ENCODE results near the gene BACE1.

GRCh38 chr11:117238221-117238620 is 77.8 kb downstream of the BACE1 start:
- no peak for TF ChIP-seq CTCF (CRISPR knock-in tag; IDR thresholded peaks at IDR 0.05)
- TF ChIP-seq KDM6A (CRISPR knock-in tag; IDR thresholded peaks at IDR 0.05; ENCODE audit: low read depth): no peak
- no peak for TF ChIP-seq ZMYM3 (CRISPR knock-in tag; IDR thresholded peaks at IDR 0.05)
- TF ChIP-seq ZNF678 (CRISPR knock-in tag; IDR thresholded peaks at IDR 0.05): no peak
- TF ChIP-seq ZNF800 (CRISPR knock-in tag; IDR thresholded peaks at IDR 0.05): no peak
- no peak for TF ChIP-seq USF2 (IDR thresholded peaks at IDR 0.05; ENCODE audit: low read depth, low read length)
- no peak for TF ChIP-seq USF2 (CRISPR knock-in tag; IDR thresholded peaks at IDR 0.05; ENCODE audit: borderline replicate concordance)
- TF ChIP-seq POLR2AphosphoS5 (IDR thresholded peaks at IDR 0.05; ENCODE audit: low read depth, low read length): no peak
- no peak for TF ChIP-seq ZNF609 (CRISPR knock-in tag; IDR thresholded peaks at IDR 0.05; ENCODE audit: borderline replicate concordance)
- no peak for TF ChIP-seq ZBTB7A (CRISPR knock-in tag; IDR thresholded peaks at IDR 0.05)
- no peak for TF ChIP-seq EP300 (IDR thresholded peaks at IDR 0.05; ENCODE audit: low read depth in 2 of 2, low read length in 2 of 2)
- TF ChIP-seq EP300 (CRISPR knock-in tag; IDR thresholded peaks at IDR 0.05; ENCODE audit: borderline replicate concordance): no peak
- no peak for TF ChIP-seq KIAA2018 (CRISPR knock-in tag; IDR thresholded peaks at IDR 0.05; ENCODE audit: borderline replicate concordance)
- no peak for TF ChIP-seq RXRB (CRISPR knock-in tag; IDR thresholded peaks at IDR 0.05; ENCODE audit: borderline replicate concordance)
- no peak for TF ChIP-seq HIVEP1 (CRISPR knock-in tag; IDR thresholded peaks at IDR 0.05)
- no peak for TF ChIP-seq EZH2 (conservative IDR thresholded peaks at IDR 0.05; ENCODE audit: low read depth, low read length)
